Activated T-cell treated with anti-CD3 and anti-CD28 coated beads for 48 hours (primary cell): Measurements from ENCODE around the gene NUP188.
"Not testable (repeated sequence)": the region's sequence is repeated elsewhere in the genome, so short reads cannot be mapped to it uniquely, and the experiment has no call there.

Experiments
- DNase-seq: peaks from one replicate; pipeline ENCODE4 v3.0.0-alpha.2; 2020; ENCODE audit warnings: low read depth

NUP188 gene

DNA sequence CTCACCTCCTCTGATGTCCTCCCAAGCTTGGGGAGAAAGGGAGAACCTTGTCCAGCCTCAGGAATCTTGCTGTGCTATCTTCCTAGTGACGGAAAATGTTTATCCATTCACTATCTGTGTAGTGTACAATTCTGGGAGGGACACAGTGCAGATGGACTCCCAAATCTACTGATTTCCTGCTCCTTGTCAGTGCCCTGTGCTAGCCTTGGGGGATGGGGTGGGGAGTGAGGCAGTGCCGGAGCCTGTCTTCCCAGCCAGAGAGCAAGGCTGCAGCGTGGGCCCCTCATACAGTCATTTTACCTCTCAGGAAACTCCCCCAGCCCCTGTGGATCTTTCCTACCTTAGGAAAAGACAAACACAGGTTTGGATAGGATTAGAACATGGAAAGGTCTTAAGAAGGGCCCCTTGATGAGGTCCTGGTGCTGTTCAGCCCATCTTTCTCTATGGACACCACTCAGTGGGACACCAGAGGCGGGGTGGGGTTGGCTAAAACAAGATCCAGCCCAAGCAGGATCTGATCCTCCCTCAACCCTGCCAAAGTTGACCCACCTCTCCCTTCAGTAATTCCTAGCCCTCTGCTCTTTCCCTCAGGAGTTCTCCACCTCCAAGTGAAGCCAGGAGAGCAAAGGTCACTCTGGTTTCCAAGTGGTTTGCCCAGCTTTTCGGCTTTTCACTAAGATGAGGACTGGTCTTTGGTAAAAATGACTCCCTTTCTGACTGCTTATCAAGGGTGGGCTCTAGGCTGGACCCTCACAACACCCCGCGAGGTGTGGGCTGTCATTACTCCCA lies 3.5 kb upstream of the NUP188 start:
- DNase-seq, result no peak

DNA sequence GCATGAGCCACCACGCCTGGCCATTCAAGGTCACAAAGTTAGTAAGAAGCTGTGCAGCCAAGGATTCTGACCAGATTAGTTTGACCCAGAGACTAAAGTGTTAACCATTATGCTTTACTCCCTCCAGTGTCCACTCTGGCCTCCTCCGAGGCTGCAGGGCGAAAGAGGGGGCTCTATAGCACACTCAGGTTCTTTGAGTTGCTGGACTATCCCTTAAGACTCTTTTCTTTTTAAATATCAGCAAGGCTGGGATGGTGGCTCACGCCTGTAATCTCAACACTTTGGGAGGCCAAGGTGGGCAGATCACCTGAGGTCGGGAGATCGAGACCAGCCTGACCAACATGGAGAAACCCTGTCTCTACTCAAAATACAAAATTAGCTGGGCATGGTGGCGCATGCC lies 2.5 kb upstream of the NUP188 start:
- not testable (repeated sequence) for DNase-seq

DNA sequence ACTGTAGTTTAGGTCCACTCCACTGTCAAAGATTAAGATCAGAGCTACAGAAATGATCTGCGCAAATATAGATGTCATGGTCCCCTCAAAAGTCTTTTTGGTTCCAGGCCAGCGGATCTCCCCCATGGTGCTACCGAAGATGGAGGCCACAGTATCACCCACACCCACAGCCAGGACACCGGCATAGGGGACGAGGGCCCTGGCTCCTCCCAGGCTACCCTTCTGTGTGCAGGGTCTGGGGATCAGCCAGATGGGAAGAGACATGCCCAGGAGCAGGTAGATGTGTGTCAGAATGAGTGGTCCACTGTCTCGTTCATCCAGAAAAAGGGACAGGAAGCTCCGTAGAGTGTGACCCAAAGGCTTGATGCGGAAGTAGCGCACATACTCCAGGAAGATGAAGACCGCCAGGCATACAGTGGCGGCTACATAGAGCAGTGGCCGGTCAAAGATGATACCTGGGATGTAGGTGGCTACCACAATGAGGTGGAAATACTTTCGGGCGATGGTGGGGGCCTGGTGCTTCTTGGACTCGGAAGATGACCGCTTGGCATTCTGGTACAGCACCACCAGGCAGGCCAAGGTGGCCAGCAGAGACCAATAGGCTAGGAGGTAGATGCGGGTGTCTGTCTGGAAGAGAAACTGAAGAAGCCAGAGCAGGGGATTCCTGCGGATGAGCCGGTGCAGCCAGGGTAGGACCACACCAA lies 1.5 kb upstream of the NUP188 start:
- DNase-seq, result no peak

DNA sequence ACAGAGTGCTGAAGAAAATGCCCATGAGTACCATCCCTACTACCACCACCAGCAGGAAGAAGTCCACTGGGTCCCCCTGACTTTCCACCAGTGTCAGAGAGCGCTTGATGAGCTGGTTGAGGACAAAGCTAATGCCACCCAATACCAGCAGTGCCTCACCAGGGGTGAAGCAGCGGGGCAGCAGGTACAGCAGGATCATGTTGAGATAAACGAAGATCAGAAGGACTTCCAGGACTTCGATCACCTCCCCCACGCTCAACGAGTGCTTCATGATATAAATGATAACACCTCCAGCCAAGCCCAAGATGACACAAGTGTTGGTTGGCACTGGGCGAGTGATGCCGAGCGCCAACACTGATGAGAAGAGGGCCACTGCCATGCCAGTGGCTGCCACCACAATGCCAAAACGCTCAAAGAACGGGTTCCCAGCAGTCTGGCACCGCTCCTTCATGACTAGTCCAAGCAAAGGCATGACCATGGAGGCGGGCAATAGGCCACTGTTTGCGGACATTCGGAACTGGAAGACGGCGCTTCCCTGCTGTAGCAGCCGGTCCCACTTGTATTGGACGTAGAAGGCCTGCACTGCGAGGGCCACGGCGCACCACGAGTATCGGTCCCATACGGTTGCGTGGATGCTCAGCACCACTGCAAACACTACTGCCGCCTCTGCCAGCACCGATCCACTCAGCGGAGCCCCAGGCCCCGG lies 775 bp upstream of the NUP188 start:
- DNase-seq, result no peak

DNA sequence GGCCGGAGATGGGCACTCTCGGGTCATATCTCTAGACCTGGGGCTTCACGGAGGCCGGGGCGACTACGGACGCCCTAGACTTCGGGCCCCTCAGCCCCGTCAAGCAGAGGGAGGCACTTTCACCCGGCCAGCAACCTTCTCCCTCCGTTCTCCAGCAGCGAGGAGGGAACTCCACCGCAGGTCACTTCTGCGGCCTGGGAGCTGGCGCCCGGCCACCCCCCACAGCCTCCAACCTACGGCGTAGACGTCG lies 297 bp upstream of the NUP188 start:
- no peak for DNase-seq

DNA sequence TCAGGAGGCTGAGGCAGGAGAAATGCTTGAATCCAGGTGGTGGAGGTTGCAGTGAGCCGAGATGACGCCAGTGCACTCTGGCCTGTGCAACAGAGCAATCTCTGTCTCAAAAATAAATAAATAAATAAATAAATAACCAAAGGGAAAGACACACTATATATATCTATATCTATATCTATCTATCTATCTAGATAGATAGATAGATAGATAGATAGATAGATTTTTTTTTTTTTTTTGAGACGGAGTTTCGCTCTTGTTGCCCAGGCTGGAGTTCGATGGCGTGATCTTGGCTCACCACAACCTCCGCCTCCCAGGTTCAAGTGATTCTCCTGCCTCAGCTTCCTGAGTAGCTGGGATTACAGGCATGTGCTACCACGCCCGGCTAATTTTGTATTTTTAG lies 13.9 kb downstream of the NUP188 start:
- DNase-seq, result not testable (repeated sequence)

DNA sequence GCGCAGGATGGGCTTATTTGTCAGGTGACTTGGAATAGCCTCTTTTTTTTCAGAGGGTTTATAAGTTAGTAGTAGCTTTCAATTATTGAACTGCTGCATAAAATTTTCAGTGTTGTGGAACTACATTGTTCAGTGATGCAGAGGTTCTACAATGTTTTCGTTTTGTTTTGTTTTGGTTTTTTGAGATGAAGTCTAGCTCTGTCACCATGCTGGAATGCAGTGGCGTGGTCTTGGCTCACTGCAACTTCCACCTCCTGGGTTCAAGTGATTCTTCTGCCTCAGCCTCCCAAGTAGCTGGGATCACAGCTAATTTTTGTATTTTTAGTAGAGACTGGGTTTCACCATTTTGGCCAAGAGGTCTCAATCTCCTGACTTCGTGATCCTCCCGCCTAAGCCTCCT lies 22.0 kb downstream of the NUP188 start:
- DNase-seq, result no peak

DNA sequence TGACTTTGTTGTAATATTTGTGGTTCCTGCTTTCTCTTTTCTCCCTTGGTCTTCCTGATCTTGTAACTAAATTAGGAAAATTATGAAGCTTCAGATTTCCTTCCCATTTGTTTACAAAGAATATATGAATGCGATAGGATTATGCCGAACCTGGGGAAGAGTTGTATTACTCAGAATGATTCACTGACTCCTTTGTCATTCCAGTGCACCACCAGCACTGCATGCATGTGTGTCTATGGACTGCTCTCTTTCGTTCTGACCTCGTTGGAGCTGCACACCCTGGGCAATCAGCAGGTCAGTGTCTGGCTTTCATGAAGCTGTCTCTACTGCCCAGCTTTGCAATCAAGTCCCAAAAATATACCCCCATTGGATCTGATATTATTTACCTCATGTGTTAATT lies 25.5 kb downstream of the NUP188 start:
- DNase-seq, result no peak

DNA sequence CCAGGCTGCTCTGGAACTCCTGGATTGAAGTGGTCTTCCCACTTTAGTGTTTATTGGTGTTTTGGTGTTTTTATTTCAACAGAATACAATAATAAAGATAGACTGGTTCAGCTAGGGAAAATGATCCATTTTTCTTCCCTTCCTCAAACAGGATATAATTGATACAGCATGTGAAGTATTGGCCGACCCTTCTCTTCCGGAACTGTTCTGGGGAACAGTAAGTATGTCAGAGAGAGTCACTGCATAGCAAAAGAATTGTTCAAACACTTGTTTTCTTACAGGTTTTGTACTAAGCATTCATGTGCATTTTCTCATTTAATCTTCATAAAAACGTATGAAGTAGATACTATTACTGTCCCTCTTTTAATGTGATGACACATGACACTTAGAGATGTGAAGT lies 31.6 kb downstream of the NUP188 start:
- DNase-seq, result no peak

DNA sequence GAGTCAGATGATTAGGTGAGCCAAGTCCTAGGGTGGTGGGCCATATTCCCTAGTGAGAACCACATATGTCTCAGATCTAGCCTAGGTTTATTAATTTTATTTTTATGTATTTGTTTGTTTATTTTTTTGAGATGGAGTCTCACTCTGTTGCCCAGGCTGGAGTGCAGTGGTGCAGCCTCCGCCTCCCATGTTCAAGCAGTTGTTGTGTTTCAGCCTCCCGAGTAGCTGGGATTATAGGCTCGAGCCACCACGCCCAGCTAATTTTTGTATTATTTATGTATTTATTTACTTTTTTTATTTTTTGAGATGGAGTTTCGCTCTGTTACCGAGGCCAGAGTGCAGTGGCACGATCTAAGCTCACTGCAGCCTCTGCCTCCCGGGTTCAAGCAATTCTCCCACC lies 36.0 kb downstream of the NUP188 start:
- no peak for DNase-seq

DNA sequence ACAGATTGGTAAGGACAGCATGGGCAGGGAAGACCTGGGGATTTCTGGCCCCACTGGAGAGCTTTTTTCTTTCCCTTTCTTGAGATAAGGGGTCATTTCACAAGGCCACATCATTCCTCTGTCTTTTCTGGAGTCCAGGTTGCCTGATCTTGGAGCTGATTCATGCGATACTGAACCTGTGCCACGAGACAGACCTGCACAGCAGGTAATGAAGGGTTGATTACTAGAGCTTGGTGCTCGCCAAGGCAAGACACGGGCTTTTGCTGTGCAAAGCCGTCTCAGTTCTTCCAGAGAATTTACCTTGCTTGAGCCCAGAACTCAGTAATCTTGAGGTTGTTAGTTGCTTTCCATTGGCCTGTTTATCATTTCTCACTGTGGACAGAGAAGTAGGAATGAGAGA lies 39.2 kb downstream of the NUP188 start:
- no peak for DNase-seq

DNA sequence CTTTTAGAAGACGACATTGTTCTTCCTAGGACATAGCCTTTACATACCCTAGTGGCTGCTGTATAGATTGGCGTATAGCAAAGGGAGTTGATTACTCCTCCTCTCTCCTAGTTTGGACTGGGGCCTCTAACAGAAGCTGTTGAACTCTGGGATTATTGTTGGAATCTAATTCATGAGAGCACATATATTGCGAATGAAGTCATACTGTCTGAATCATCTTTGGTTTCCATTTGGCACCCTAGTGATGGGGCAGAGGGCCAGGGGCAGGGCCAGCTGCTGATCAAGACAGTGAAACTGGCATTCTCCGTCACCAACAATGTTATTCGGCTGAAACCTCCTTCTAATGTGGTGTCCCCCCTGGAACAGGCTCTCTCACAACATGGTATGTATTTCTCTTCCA lies 40.3 kb downstream of the NUP188 start:
- DNase-seq, result no peak

DNA sequence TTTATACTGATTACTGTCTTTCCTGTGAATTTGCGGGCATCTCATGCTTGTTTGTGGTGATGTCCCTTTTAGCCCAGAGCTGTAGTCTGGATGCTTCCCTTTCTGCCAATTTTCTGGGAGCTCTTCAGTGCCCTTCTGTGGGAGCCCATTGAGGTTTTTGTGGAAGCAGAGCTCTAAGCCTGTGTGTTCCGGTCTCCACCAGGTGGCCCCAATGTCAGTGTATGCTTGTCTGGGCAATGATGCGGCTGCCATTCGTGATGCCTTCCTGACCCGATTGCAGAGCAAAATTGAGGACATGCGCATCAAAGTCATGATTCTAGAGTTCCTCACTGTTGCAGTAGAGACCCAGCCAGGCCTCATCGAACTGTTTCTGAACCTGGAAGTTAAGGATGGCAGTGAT lies 45.5 kb downstream of the NUP188 start:
- DNase-seq, result no peak

DNA sequence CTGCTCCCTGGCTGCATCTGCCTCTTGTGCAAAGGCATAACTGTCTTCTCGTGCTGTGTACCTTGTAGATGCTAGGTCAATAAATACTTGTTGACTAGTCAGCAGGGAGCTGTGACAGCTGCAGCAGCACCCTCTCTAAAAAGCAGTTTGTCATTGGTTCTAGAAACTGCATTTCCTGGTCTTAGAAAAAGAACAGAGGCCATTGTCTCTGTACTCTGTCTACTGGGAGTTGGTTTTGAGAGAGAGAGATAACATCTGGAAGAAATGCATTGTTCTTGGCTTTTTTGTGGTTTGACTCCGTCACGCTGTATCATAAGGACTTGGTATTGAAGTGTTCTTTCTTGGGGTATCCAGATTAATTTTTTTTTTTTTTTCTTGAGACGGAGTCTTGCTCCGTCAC lies 48.3 kb downstream of the NUP188 start:
- DNase-seq, result no peak

DNA sequence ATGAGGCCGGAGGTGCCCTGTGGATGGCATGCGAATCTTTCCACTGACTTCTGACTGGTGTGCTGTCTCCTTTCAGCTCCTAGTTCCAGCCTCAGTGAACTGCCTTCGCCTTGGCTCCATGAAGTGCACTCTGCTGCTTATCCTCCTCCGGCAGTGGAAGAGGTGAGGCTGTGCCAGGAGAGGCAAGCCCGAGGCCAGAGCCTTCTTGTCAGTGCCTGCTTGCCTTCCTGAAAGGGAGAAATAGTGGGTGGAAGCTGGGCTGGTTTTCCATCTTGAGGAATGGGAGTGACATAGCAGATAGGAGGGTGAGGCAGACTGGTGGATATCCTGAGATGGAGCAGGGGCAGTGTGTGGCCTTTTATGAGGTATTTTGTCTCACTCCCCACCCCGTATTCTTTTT lies 51.0 kb downstream of the NUP188 start:
- DNase-seq, result no peak

DNA sequence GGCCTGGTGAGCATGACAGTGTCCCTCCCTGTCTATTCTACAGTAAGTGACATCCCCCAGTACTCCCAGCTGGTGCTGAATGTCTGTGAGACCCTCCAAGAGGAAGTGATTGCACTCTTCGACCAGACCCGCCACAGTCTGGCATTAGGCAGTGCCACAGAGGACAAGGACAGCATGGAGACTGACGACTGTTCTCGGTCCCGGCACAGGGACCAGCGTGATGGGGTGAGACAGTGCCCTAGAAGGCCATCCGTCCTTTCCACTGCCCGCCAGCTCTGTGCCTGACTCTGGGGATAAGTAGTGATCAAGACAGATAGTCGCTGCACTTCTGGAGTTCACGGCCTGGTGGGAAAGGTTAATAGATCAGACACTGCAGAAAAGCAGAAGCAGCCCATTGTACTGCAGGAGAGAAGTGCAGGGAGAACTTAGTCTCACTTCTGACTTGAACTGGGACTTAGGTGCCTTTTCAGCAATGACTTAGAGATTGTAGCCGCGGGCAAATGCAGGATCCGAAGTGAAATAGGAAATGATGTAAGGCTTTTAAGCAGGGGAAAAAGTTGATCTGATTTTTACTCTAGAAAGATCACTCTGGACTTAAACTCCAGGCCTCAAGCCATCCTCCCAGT lies 52.2 kb downstream of the NUP188 start:
- no peak for DNase-seq

DNA sequence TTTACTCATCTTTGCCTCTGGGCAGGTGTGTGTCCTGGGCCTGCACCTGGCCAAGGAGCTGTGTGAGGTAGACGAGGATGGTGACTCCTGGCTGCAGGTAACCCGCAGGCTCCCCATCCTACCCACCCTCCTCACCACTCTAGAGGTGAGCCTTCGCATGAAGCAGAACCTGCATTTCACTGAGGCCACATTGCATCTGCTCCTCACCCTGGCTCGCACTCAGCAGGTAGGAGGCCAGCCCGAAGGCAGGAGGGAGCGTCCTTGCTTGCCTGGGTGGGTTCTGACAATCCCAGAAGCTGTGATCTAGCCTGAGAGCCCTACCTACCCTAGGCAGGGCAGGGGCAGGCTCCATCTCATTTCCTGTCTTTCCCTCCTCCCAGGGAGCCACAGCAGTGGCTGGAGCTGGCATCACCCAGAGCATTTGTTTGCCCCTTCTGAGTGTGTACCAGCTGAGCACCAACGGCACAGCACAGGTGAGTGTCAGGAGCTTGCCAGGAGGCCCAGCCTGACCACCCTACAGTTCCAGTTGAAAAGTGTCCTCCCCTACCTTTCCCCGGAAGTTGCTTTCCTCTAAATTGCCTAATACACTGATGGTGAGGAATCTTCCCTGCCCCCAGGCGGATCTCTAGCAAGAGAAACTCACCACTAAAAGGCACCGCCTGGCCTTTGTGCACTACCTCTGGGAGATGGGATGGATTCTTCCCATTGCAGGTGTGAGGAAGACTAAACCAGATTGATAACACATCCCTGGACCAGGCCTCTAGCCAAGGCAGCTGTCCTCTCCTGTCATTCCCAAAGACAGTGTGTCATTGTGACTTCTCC lies 54.2 kb downstream of the NUP188 start:
- DNase-seq, result no peak

DNA sequence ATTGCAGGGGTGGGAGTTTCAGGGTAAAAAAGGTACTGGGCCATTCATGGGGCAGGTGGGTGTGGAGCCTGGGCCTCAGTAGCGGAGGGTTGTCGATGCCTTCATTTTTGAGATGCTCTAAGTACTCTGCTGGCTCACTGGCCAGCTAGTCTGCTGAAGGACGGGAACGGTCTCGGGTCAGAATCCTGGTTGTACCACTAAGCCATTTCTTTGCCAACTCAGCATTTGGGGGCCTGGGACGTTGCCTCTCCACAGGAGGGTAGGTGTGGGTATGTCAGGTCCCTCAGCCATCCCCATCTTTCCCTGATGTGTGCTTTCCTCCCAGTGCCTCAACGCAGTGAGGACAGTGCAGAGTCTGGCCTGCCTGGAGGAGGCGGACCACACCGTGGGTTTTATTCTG lies 55.5 kb downstream of the NUP188 start:
- no peak for DNase-seq

DNA sequence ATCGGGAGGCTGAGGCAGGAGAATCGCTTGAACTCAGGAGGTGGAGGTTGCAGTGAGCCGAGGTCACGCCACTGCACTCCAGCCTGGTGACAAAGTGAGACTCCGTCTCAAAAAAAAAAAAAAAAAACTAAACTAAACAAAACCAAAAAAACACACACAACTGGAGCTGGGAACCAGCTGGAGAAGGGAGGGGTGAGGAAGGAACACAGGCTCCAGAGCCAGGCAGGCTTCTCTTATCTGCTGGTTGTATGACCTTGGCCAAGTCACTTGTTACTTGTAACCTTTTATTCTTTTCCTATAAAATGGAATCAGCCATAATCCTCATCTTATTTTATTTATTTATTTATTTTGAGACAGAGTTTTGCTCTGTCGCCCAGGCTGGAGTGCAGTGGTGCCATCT lies 56.7 kb downstream of the NUP188 start:
- not testable (repeated sequence) for DNase-seq

DNA sequence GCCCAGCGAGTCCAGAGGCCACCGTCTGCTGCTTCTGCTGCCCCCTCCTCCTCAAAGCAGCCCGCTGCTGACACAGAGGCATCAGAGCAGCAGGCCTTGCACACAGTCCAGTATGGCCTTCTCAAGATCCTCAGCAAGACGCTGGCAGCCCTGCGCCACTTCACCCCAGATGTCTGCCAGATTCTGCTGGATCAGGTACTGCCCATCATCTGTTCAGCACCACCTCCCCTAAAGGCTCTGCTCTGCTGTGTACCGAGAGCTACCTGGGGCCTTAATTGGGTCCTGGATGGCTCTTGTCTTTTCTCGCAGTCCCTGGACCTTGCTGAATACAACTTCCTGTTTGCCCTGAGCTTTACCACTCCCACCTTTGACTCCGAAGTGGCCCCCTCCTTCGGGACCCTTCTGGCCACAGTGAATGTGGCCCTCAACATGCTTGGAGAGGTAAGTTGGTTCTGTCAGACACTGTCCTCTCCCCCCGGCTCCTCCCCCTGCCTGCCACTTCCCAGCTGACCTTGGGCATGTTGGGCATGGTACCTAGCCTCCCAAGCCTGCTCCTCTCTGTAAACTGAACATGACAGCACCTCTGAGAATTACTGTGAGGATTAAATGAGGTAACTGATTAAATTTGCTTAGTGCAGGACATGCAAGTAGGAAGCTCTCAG lies 58.0 kb downstream of the NUP188 start:
- no peak for DNase-seq

DNA sequence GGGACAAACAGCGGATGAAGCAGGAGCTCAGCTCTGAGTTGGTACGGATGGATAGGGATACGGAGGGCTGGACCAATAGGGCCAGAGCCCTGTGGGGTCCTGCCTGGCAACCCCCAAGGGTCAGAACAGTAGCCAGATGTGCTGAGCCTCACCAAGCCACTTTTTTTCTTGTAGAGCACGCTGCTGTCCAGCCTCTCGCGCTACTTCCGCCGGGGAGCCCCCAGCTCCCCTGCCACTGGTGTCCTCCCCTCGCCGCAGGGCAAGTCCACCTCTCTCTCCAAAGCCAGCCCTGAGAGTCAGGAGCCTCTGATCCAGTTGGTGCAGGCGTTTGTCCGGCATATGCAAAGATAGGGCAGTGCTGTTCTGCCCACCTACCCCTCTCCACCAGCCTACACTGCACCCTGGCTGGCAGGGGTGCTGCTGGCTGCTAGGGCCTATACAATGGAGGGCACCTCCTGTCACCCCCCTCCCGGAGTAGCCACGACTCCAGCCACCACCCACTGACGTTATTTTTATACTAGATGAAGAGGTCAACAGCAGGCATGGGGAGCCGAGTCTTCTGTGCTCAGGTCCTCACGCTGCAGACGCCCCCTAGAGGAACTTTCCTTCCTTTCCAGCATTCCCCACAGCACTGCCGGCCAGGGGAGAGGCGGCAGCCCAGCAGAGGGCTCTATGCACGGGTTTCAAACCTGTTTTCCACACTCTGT lies 59.0 kb downstream of the NUP188 start:
- DNase-seq, result peak; percentile 30
